HEK293 (cell line): Measurements from ENCODE around the gene ZNF385C.

ENCODE experiments used
- CTCF ChIA-PET: fragments of 350-600 bp; formaldehyde crosslinking; extraction: SDS; loops from one replicate; lab custom pipeline; 2021; ENCODE audit warnings: antibody characterized with exemption; lab: Yijun Ruan, JAX
- POLR2A ChIA-PET: fragments of 300-600 bp; formaldehyde crosslinking; extraction: SDS; loops from one replicate; lab custom pipeline; 2020; ENCODE audit warnings: antibody characterized with exemption, inconsistent platforms; lab: Yijun Ruan, JAX
- H3K27ac ChIP-seq: fragments of 200-500 bp; sonication (Bioruptor generic); 2 replicates; pipeline ENCODE4 v1.5.1; 2014; ENCODE audit warnings: low read depth, low read length, control low read depth, inconsistent platforms; ENCODE audit errors: extremely low read depth
- H3K36me3 ChIP-seq, 2 experiments: fragments of 200-500 bp in 1 of 2; sonication (Bioruptor generic) in 1 of 2; 1 replicate in 1 of 2; 2 replicates in 1 of 2; pipeline ENCODE4 v1.5.1; 2014 to 2017; ENCODE audit warnings: inconsistent platforms in 2 of 2, low read length in 2 of 2; ENCODE audit not compliant: control insufficient read depth in 2 of 2, insufficient read depth in 1 of 2
- H3K4me1 ChIP-seq: fragments of 200-500 bp; sonication (Bioruptor generic); 2 replicates; pipeline ENCODE4 v1.5.1; 2014; ENCODE audit warnings: mild to moderate bottlenecking, low read length, inconsistent platforms; ENCODE audit not compliant: control insufficient read depth, insufficient read depth
- H3K4me3 ChIP-seq: 2 replicates; pipeline ENCODE4 v1.5.1; 2011; ENCODE audit warnings: low read depth, mild to moderate bottlenecking, control low read depth, low read length, moderate library complexity
- H3K9me3 ChIP-seq: fragments of 200-500 bp; sonication (Bioruptor generic); 2 replicates; pipeline ENCODE4 v1.5.1; 2014; ENCODE audit warnings: low read depth, low read length, inconsistent platforms; ENCODE audit not compliant: control insufficient read depth, insufficient read depth
- FEZF1 ChIP-seq: fragments of 450-650 bp; formaldehyde crosslinking; IDR thresholded peaks from 2 replicates; pipeline ENCODE4 v1.5.1; 2016; ENCODE audit warnings: missing biosample characterization, missing genetic modification characterization
- GLIS1 ChIP-seq: fragments of 450-650 bp; formaldehyde crosslinking; IDR thresholded peaks from 2 replicates; pipeline ENCODE4 v1.5.1; 2016; ENCODE audit warnings: missing biosample characterization, missing genetic modification characterization
- KLF10 ChIP-seq: fragments of 450-650 bp; IDR thresholded peaks from 2 replicates; pipeline ENCODE4 v1.5.1; 2018; ENCODE audit warnings: missing biosample characterization, mild to moderate bottlenecking, missing genetic modification characterization
- MZF1 ChIP-seq: fragments of 450-650 bp; formaldehyde crosslinking; IDR thresholded peaks from 2 replicates; pipeline ENCODE4 v1.5.1; 2017; ENCODE audit warnings: missing biosample characterization, missing genetic modification characterization, borderline replicate concordance
- SP2 ChIP-seq: fragments of 450-650 bp; formaldehyde crosslinking; IDR thresholded peaks from 2 replicates; pipeline ENCODE4 v1.5.1; 2016; ENCODE audit warnings: missing biosample characterization, missing genetic modification characterization
- ZBTB1 ChIP-seq: fragments of 450-650 bp; formaldehyde crosslinking; IDR thresholded peaks from 2 replicates; pipeline ENCODE4 v1.5.1; 2016; ENCODE audit warnings: missing biosample characterization, missing genetic modification characterization
- ZBTB17 ChIP-seq: fragments of 450-650 bp; formaldehyde crosslinking; IDR thresholded peaks from 2 replicates; pipeline ENCODE4 v1.5.1; 2016; ENCODE audit warnings: missing biosample characterization, missing genetic modification characterization
- ZBTB49 ChIP-seq: fragments of 450-650 bp; formaldehyde crosslinking; IDR thresholded peaks from 2 replicates; pipeline ENCODE4 v1.5.1; 2016; ENCODE audit warnings: missing biosample characterization, missing genetic modification characterization, low read depth
- ZNF138 ChIP-seq: fragments of 450-650 bp; formaldehyde crosslinking; IDR thresholded peaks from 2 replicates; pipeline ENCODE4 v1.5.1; 2016; ENCODE audit warnings: missing biosample characterization, missing genetic modification characterization, borderline replicate concordance
- ZNF239 ChIP-seq: fragments of 450-650 bp; formaldehyde crosslinking; IDR thresholded peaks from 2 replicates; pipeline ENCODE4 v1.5.1; 2016; ENCODE audit warnings: missing biosample characterization, missing genetic modification characterization
- ZNF324 ChIP-seq: fragments of 450-650 bp; formaldehyde crosslinking; IDR thresholded peaks from 2 replicates; pipeline ENCODE4 v1.5.1; 2016; ENCODE audit warnings: missing biosample characterization, missing genetic modification characterization
- ZNF350 ChIP-seq: fragments of 450-650 bp; formaldehyde crosslinking; IDR thresholded peaks from 2 replicates; pipeline ENCODE4 v1.5.0; 2017; ENCODE audit warnings: missing biosample characterization, mild to moderate bottlenecking, missing genetic modification characterization
- ZNF391 ChIP-seq: fragments of 450-650 bp; formaldehyde crosslinking; IDR thresholded peaks from 2 replicates; pipeline ENCODE4 v1.5.1; 2016; ENCODE audit warnings: low read depth, missing biosample characterization, missing genetic modification characterization, borderline replicate concordance
- ZNF416 ChIP-seq: fragments of 450-650 bp; formaldehyde crosslinking; IDR thresholded peaks from 2 replicates; pipeline ENCODE4 v1.5.1; 2016; ENCODE audit warnings: missing biosample characterization, missing genetic modification characterization
- ZNF544 ChIP-seq: fragments of 450-650 bp; formaldehyde crosslinking; IDR thresholded peaks from 2 replicates; pipeline ENCODE4 v1.5.0; 2017; ENCODE audit warnings: missing biosample characterization, missing genetic modification characterization
- ZNF560 ChIP-seq: fragments of 450-650 bp; formaldehyde crosslinking; IDR thresholded peaks from 2 replicates; pipeline ENCODE4 v1.5.1; 2017; ENCODE audit warnings: missing biosample characterization, missing genetic modification characterization, borderline replicate concordance
- ZNF658 ChIP-seq: fragments of 450-650 bp; formaldehyde crosslinking; IDR thresholded peaks from 2 replicates; pipeline ENCODE4; 2016; ENCODE audit warnings: missing biosample characterization, missing genetic modification characterization
- ZNF701 ChIP-seq: fragments of 450-650 bp; formaldehyde crosslinking; IDR thresholded peaks from 2 replicates; pipeline ENCODE4 v1.5.1; 2016; ENCODE audit warnings: missing biosample characterization, missing genetic modification characterization
- ZNF791 ChIP-seq: fragments of 450-650 bp; formaldehyde crosslinking; IDR thresholded peaks from 2 replicates; pipeline ENCODE4 v1.5.1; 2016; ENCODE audit warnings: missing biosample characterization, missing genetic modification characterization
- TF ChIP-seq, protein P1 (sequence below): fragments of 450-650 bp; formaldehyde crosslinking; IDR thresholded peaks from 2 replicates; pipeline ENCODE4 v1.5.1; 2017; ENCODE audit warnings: missing biosample characterization, missing genetic modification characterization
- TF ChIP-seq, protein P2 (sequence below): fragments of 450-650 bp; formaldehyde crosslinking; IDR thresholded peaks from 2 replicates; pipeline ENCODE4 v1.5.1; 2016; ENCODE audit warnings: missing biosample characterization, missing genetic modification characterization
- TF ChIP-seq, protein P3 (sequence below): fragments of 450-650 bp; formaldehyde crosslinking; IDR thresholded peaks from 2 replicates; pipeline ENCODE4 v1.5.1; 2016; ENCODE audit warnings: missing biosample characterization, missing genetic modification characterization, low read depth

Gene ZNF385C

DNA sequence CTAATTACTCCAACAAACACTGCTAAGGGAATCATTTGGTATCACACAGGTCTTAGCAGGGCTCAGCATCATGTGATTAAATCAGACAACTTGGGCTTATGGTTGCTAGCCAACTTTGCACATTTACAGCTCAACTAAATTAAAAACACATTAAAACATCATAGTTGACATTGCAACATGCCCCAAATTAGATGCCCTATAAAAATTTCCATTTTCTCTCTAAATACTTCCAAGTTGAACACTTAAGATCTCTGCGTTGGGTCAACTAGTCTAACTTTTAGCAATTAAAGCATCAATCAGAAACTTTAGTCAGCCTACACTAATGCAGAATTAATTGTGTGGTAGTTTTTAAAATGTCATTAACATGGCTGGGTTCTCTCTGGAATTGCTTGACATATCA is 93.1 kb downstream of the ZNF385C start (continued):
- TF ChIP-seq, protein P1, sequence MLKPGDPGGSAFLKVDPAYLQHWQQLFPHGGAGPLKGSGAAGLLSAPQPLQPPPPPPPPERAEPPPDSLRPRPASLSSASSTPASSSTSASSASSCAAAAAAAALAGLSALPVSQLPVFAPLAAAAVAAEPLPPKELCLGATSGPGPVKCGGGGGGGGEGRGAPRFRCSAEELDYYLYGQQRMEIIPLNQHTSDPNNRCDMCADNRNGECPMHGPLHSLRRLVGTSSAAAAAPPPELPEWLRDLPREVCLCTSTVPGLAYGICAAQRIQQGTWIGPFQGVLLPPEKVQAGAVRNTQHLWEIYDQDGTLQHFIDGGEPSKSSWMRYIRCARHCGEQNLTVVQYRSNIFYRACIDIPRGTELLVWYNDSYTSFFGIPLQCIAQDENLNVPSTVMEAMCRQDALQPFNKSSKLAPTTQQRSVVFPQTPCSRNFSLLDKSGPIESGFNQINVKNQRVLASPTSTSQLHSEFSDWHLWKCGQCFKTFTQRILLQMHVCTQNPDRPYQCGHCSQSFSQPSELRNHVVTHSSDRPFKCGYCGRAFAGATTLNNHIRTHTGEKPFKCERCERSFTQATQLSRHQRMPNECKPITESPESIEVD, result peak; percentile 77
- TF ChIP-seq ZNF391 (tag by site-specific recombination), result no peak
- TF ChIP-seq ZNF138 (tag by site-specific recombination), result no peak
- TF ChIP-seq ZBTB1 (tag by site-specific recombination), result no peak
- TF ChIP-seq FEZF1, result peak; percentile 36; the same call in 1 of the 2 replicates

DNA sequence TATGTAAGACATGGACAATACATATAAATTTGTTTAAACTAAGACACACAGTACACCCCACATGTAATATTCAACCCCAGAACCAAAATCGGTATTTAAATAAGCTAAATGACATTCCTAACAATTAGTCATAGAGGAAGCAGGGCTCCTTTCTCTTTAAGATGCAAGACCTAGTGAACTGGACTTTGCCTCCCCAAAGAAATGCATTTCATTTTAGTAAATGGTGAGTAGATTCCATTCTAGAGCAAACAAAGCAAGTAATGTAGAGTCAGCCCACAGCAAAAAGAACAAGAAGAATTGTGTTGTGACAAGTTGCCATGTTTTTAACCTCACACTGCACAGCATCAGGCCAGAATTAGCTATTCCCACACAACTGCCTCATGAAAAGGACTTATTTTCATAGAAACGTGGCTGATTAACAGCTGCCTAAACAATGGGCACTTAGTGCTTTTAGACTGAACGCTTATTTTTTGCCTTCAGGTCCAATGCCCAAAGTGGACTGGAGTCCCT is 95.4 kb downstream of the ZNF385C start:
- no peak overlapping the region for H3K27ac ChIP-seq
- H3K36me3 ChIP-seq, result peaks cover 51 to 53% of the 10 kb centered on the region in 2 experiments
- H3K4me1 ChIP-seq, result 0 out of 2 replicates have a peak, but pooled peaks cover 2% of the 10 kb centered on the region
- H3K9me3 ChIP-seq, result no peaks in the 10 kb centered on the region; the same call in 1 of the 2 replicates
- H3K4me3 ChIP-seq, result no peak overlapping the region
- CTCF ChIA-PET, result interaction anchor here (0.6 to 5.3 kb wide), 3 partner anchors 16 to 212 kb away, joined by 3 to 21 read pairs (median 9); partner anchors contain the start of gene NKIRAS2
- POLR2A ChIA-PET, result interaction anchor here (0.6 kb wide), 1 partner anchor 18 kb away, joined by 3 read pairs; the partner anchor contains the start of gene NKIRAS2
- TF ChIP-seq ZNF791 (tag by site-specific recombination), result no peak
- no peak for TF ChIP-seq ZNF416

- H3K4me3 ChIP-seq, result no peak overlapping the region
- H3K27ac ChIP-seq, result no peak overlapping the region
- TF ChIP-seq ZNF239 (no peak), SP2 (tag by site-specific recombination) (no peak), ZNF658 (tag by site-specific recombination) (no peak)
- TF ChIP-seq, all 188 proteins: peak for 0
- CTCF ChIA-PET, result interaction anchor here (0.7 to 5.3 kb wide), 2 partner anchors 17 to 117 kb away, joined by 3 to 21 read pairs; partner anchors contain the start of gene NKIRAS2
- Histone ChIP-seq H3K9me3 (no peaks in the 10 kb centered on the region; the same call in 1 of the 2 replicates), H3K4me1 (0 out of 2 replicates have a peak, but pooled peaks cover 2% of the 10 kb centered on the region), H3K36me3 (peaks cover 51 to 59% of the 10 kb centered on the region in 2 experiments)
- POLR2A ChIA-PET, result no interaction called here
These were observed 96.0 kb downstream of the ZNF385C start for GRCh38 chr17:42002175-42002791.

DNA sequence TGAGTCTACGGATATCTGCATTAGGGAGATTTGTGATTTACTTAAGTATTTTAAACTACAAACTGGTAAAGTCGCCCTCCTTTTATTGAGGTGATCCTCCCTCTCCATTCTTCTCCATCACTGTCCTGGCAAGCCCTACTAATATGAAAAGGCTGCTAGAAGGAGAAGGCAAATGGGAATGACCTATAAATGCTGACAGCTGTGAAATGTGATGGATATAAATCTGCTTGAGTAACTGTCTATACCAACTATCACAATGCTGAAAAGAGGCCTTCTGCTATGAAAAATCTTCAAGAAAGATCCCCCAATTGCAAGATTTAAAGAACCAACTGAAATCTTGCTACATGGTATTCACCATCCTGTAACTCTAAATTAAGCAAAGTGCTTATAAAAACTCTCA is 96.5 kb downstream of the ZNF385C start:
- H3K4me1 ChIP-seq, result 0 out of 2 replicates have a peak, but pooled peaks cover 2% of the 10 kb centered on the region
- ChIA-PET CTCF (interaction anchor here (5.3 kb wide), 1 partner anchor 17 kb away, joined by 21 read pairs; the partner anchor contains the start of gene NKIRAS2), POLR2A (no interaction called here)
- no peak overlapping the region for H3K4me3 ChIP-seq
- no peak overlapping the region for H3K27ac ChIP-seq
- peaks cover 52 to 64% of the 10 kb centered on the region in 2 experiments for H3K36me3 ChIP-seq
- no peaks in the 10 kb centered on the region; the same call in 1 of the 2 replicates for H3K9me3 ChIP-seq
- TF ChIP-seq MZF1 (tag by site-specific recombination) (no peak), FEZF1 (no peak), ZNF350 (tag by site-specific recombination) (no peak), GLIS1 (tag by site-specific recombination) (no peak), ZNF701 (tag by site-specific recombination) (no peak), ZNF560 (tag by site-specific recombination) (no peak), KLF10 (tag by site-specific recombination) (no peak), ZBTB17 (tag by site-specific recombination) (no peak), ZNF544 (no peak), ZBTB49 (tag by site-specific recombination) (no peak), ZNF324 (tag by site-specific recombination) (no peak)
- TF ChIP-seq, protein P2, sequence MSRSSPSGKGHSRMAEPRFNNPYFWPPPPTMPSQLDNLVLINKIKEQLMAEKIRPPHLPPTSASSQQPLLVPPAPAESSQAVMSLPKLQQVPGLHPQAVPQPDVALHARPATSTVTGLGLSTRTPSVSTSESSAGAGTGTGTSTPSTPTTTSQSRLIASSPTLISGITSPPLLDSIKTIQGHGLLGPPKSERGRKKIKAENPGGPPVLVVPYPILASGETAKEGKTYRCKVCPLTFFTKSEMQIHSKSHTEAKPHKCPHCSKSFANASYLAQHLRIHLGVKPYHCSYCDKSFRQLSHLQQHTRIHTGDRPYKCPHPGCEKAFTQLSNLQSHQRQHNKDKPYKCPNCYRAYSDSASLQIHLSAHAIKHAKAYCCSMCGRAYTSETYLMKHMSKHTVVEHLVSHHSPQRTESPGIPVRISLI (tag by site-specific recombination), result no peak
- TF ChIP-seq, protein P3, sequence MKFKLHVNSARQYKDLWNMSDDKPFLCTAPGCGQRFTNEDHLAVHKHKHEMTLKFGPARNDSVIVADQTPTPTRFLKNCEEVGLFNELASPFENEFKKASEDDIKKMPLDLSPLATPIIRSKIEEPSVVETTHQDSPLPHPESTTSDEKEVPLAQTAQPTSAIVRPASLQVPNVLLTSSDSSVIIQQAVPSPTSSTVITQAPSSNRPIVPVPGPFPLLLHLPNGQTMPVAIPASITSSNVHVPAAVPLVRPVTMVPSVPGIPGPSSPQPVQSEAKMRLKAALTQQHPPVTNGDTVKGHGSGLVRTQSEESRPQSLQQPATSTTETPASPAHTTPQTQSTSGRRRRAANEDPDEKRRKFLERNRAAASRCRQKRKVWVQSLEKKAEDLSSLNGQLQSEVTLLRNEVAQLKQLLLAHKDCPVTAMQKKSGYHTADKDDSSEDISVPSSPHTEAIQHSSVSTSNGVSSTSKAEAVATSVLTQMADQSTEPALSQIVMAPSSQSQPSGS (tag by site-specific recombination), result no peak
